HG03521 (cell line): Measurements from ENCODE around the gene EIF2A.
A peak's percentile ranks its signal among the peaks of the same experiment; 100 is the strongest.

Experiments
- ATAC-seq: cut with Tn5 transposase; IDR thresholded peaks from one replicate; pipeline ENCODE4 v1.9.1; 2021; ENCODE audit warnings: mild to moderate bottlenecking, moderate library complexity; ENCODE audit not compliant: unreplicated experiment

Gene EIF2A

DNA sequence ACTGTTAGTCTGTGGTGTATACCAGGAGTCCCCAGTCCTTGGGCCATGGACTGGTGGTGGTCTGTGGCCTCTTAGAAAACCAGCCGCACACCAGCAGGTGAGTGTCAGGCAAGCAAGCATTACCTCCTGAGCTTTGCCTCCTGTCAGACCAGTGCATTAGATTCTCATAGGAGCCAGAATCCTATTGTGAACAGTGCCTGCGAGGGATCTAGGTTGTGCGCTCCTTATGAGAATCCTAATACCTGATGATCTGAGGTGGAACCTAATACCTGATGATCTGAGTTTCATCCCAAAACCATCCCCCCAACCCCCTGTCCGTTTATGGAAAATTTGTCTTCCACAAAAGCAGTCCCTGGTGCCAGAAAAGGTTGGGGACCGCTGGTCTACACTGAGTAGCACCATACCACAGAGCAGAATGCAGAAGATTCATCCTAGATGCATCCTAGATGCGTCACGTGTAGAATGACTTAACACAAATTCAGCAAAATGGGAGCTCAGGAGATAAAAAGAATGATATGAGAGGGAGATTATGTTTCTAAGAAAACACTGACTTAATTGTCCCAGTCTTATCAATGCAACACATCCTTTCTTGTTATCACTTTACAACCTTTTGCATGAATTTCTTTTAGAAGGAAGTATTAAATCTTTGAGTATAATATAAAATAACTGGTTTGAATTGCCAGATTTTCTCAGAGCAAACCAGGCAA is 85.1 kb downstream of the EIF2A start:
- no peak for ATAC-seq

DNA sequence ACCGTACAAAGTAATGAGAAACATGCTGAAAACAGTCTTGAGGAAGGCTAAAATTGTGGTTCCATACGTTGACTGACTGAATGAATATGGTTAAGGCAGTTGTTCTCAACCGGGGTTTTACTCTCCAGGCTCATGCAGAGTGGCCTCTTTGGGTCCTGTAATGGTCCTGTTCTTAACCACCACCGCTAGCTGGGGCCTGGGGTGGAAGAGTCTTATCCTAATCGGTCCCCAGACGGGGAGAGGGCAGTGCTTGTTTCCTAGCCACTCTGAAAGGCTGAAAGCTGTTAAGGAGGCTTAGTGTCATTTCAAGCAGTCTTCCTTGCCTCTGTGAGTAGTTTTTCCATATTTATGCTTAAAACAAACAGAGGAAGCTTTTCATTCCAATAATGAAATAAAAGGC is 88.5 kb downstream of the EIF2A start:
- no peak for ATAC-seq

DNA sequence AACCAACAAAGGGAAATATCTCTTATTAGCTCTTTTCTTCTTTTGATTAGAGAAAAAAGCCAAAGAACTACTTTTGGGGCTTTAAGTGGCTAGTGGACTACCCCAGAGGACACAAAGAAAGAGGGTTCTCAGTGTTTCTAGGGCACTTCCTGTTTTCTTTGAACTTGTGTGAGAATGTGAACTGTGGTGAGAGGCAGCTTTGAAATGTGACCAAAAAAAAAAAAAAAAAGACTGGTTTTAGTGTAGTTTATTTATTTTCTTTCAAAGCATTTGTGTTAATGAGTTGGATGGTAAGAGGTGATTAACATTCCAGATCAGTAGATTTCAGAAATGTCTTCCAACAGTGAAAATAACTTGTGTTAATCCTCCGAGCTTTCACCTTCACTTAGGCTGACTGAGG is 88.9 kb downstream of the EIF2A start:
- ATAC-seq: peak; percentile 68
